ENCODE data around the gene UGT1A5.

The UGT1A5 gene

GRCh38 chr2:233712611-233713261 is at the start of gene UGT1A5:
UGT1A5 (plus strand) TSS chr2:233712907; CDS start chr2:233712992, 85 bp downstream.
- DNase-seq (ENCODE audit: low read depth): no peak

GRCh38 chr2:233663911-233664310 is 48.8 kb upstream of the UGT1A5 start:
- no peak for DNase-seq (ENCODE audit: low read depth)

GRCh38 chr2:233668605-233669260 is 44.0 kb upstream of the UGT1A5 start:
- no peak for DNase-seq (ENCODE audit: low read depth)

- DNase-seq (ENCODE audit: low read depth): no peak
Observed at GRCh38 chr2:233671290-233672161, 41.2 kb upstream of the UGT1A5 start, which contains the start of gene UGT1A9. UGT1A9 (plus strand) TSS chr2:233671898; CDS start chr2:233671935, 37 bp downstream.

- DNase-seq (ENCODE audit: low read depth): no peak
Observed at GRCh38 chr2:233672886-233673285, 39.8 kb upstream of the UGT1A5 start.

GRCh38 chr2:233673896-233674295 is 38.8 kb upstream of the UGT1A5 start:
- no peak for DNase-seq (ENCODE audit: low read depth)

GRCh38 chr2:233674314-233674713 is 38.4 kb upstream of the UGT1A5 start:
- DNase-seq (ENCODE audit: low read depth): no peak

GRCh38 chr2:233674995-233675394 is 37.7 kb upstream of the UGT1A5 start:
- DNase-seq (ENCODE audit: low read depth): no peak

- no peak for DNase-seq (ENCODE audit: low read depth)
Observed at GRCh38 chr2:233676046-233676445, 36.7 kb upstream of the UGT1A5 start.

GRCh38 chr2:233679196-233679595 is 33.5 kb upstream of the UGT1A5 start:
- no peak for DNase-seq (ENCODE audit: low read depth)

GRCh38 chr2:233680361-233681045 is 32.2 kb upstream of the UGT1A5 start:
- DNase-seq (ENCODE audit: low read depth): no peak

GRCh38 chr2:233681521-233682099 is 31.1 kb upstream of the UGT1A5 start, which contains the start of gene UGT1A7:
UGT1A7 (plus strand) TSS chr2:233681901; CDS start chr2:233681938, 37 bp downstream.
- no peak for DNase-seq (ENCODE audit: low read depth)

GRCh38 chr2:233684640-233685039 is 28.1 kb upstream of the UGT1A5 start:
- no peak for DNase-seq (ENCODE audit: low read depth)

GRCh38 chr2:233686928-233687327 is 25.8 kb upstream of the UGT1A5 start:
- DNase-seq (ENCODE audit: low read depth): no peak

- no peak for DNase-seq (ENCODE audit: low read depth)
Observed at GRCh38 chr2:233688341-233688740, 24.4 kb upstream of the UGT1A5 start.

GRCh38 chr2:233689031-233689430 is 23.7 kb upstream of the UGT1A5 start:
- no peak for DNase-seq (ENCODE audit: low read depth)

- DNase-seq (ENCODE audit: low read depth): no peak
Observed at GRCh38 chr2:233689501-233689900, 23.2 kb upstream of the UGT1A5 start.

GRCh38 chr2:233690444-233690843 is 22.3 kb upstream of the UGT1A5 start:
- no peak for DNase-seq (ENCODE audit: low read depth)

GRCh38 chr2:233691443-233692433 is 21.0 kb upstream of the UGT1A5 start:
- DNase-seq (ENCODE audit: low read depth): no peak

GRCh38 chr2:233692648-233693047 is 20.1 kb upstream of the UGT1A5 start, which contains the start of gene UGT1A6:
UGT1A6 (plus strand) TSS chr2:233692890; CDS start chr2:233693005, 115 bp downstream.
- no peak for DNase-seq (ENCODE audit: low read depth)

All from stromal cell of bone marrow (primary cell).